HG03175 (cell line): ENCODE data around the gene PARVB.

Experiments
- ATAC-seq: cut with Tn5 transposase; IDR thresholded peaks from one replicate; pipeline ENCODE4 v1.9.1; 2021; ENCODE audit warnings: mild to moderate bottlenecking, moderate library complexity; ENCODE audit not compliant: unreplicated experiment

The PARVB gene

DNA sequence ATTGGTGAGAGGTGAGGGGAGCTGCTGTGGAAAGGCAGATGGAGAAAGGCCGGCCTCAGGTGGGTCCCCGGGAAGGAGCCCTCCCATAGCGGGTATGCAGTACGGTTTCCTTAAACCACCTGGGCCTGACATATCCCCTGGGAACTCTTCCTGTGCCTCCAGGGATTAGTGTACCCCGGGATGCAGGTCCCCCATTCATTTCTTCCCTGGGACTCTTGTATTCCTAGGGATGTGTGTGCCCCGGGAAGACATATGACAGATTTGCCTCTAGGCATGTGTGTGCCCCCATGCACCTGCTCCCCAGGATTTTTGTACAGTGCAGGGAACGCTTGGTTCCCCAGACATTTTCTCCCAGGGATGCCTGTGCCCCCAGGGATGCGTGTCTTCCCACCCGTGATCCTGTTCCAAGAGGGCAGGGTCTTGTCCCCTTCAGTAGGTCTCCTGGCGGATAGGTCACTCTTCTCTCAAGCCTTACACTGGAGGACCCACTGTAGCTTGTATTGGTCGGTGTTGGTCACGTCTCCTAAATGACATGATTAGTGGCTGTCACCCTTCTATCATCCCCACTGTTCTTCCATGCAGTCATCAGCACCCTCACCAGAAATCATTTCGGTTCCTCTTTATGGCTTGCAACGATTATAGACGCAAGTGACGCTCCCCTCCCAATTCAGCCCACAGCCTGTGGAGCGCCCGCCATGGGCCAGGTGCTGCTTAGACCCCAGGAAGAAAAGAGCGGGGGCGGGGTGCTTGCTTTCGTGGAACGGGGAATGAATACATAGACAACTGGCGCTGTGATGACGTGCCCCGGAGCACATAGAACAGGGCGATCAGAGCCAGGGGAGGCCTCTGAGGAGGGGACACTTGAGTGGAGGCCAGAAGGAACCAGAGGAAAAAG, 1.3 kb downstream of the PARVB start:
- peak; percentile 54 for ATAC-seq

DNA sequence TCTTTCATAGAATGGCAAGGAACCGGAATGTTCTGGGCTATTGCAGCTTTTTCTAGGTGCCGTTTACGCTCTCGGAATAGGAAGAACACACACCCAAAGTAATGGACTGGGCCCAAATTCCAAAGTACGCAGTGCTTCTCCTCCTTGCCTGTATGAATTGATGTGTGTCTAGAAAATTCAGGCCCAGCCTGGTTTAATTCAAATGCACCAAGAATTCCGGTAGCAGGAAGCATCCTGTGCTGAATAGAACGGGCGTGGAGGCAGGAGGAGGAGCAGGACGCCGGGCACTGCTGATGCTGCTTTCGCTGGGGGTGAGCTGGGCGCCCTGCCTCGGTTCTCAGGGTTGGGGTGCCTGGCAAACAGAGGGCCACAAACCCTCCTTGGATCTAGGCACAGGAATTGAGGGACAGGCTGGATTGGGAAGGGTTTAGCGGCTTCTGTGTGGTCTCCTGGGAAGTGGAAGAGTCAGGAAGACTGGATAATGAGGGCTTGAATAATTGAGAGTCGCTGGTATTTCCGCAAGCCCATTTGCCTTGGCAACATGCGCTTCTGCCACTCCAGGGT, 2.0 kb downstream of the PARVB start:
- no peak for ATAC-seq

DNA sequence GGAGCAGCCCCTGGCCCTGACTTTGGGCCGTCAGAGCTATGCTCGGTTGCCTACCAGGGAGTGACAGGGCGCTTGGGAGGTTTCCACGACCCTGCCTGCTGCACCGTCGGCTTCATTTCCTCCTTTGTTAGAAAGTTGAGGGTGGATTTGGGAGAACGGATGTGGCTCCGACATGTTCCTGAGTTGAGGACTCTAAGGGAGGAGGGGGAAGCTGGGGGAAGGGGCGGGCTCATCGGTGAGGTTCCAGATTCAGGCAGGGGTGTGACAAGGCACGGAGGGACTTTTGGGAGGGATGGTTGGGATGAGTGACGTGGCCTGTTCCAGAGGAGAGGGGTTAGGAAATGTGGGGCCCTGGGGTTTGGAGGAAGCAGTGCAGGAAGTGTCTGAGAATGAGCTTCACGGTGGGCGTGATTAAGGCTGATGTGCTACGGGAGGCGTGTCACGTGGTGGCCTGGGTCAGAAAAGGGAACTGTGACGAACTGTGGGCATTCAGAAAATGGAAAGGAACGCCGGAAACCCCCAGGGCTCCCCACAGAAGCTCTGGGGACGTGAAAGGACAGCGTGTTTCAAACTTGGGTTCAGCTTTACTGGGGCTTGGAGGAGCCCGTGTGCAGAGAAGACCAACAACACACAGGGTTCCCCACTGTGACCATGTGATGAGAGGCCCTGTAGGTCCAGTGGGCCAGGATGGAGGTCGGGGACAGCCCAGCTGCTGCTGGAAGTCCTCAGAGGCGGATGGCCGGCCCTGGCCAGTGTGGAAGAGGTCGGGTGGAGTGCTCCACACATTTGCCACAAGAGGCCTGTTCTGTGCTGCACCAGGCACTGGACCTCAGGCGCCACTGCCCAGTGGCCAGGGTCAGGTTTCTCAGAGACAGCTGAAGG, 2.8 kb downstream of the PARVB start:
- peak; percentile 51 for ATAC-seq

DNA sequence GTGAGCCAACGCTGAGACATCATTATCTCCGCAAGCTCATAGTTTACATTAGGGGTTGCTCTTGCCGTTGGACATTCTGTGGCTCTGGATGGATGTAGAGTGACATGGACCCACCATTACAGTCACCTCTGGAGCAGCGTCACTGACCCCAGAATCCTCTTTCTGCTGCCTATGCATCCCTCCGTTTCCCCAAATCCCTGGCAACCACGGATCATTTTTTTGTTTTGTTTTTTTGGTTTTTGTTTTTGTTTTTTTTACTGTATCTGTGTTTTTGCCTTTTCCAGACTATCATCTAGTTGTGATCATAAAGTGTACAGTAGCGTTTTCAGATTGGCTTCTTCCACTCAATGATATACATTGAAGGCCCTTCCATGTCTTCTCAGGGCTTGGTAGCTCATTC, 4.0 kb downstream of the PARVB start:
- ATAC-seq = no peak

DNA sequence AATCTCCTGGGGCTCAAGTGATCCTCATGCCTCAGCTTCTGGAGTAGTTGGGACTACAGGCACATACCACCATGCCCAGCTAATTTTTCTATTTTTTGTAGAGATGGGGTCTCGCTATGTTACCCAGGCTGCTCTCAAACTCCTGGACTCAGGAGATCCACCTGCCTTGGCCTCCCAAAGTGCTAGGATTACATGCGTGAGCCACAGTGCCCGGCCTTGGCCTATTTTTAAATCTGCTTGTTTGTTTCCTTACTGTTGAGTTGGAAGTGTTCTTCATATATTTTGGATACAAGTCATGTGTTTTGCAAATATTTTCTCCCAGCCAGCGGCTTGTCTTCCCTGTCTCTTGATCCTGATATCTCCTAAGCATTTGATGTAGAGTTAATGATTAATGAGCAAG, 5.0 kb downstream of the PARVB start:
- ATAC-seq = no peak

DNA sequence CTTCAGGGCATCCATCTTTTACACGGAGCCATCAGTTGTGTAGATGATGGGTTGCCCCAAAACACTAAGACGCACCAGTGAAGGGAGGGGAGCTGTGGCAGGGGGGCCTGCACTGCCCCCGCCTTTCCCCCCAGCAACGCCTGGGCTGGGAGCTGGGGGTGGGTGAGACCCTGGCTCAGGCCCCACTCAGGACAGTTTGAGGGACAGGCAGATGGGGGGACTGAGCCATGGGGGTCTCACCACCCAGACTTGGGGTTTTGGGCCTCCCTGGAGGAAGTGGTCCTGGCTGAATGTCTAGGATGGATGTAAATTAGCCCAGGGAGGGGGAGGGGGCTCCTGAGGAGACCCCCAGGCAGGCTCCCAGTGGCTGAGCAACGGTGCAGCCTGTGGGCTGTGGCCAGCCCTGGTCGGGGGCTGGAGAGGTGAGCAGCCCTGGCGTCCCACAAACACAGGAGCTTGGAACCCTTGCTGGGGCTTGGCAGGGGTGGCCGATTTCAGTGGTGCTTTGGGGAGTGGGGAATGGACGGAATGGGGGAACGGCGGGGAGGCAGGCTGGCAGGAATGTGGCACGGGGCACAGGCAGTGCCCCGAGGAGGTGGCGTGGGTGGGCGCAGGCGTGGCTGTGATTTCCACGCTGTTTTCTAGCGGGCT, 6.1 kb downstream of the PARVB start:
- no peak for ATAC-seq

DNA sequence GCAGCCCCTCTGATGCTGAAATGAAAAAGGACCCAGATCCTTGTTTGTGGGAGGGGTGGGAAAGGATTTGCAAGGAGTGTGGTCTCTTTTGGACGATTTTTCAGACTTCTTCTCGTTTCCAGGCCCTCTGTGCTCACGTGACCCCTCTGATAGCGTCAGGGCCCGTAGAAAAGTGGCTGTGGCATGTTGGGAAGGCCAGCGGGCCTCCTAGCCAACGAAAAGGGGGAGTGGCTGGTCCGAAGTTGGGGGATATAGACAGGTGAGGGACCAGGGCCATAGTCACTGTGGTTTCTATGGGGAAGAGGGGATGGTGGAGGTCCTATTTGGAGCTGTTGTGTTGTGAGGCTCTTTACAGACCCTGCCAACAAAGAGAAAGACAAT, 6.6 kb downstream of the PARVB start:
- no peak for ATAC-seq

DNA sequence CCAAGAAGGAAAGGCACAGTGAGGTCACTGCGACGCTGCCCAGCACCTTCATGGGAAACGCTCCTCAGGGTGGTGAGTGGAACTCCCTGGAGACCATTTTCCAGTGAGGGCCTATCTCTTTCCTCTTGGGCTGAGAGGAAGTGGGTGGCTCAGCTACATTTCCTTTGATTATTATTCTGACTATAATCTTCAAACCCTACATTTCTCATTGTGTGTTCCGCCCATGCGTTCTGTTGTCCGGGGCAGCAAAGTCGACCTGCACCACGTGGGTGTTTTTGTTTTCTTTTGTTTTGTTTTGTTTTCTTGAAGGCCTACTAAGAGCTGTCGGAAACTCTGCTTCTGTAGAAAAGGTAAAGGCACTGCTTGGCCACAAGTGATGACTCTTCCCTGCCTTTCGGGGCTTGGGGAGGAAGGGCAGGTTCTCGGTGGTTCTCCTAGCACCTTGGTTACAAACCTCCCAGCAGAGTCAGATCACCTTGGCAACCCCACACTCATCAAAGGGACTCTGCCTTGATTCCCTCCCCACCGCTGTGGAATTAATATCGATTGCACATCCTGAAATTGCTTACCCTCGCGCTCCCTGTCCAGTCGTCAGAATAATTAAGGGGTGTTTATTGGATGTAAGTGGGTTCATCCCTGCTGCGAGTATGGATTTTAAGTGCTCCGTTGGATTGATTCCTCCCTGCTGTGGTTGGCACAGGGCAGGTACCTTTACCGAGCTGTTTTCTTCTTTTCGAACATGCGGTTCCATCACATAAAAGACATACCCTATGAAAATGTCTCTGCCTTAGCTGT, 7.3 kb downstream of the PARVB start:
- ATAC-seq = no peak

DNA sequence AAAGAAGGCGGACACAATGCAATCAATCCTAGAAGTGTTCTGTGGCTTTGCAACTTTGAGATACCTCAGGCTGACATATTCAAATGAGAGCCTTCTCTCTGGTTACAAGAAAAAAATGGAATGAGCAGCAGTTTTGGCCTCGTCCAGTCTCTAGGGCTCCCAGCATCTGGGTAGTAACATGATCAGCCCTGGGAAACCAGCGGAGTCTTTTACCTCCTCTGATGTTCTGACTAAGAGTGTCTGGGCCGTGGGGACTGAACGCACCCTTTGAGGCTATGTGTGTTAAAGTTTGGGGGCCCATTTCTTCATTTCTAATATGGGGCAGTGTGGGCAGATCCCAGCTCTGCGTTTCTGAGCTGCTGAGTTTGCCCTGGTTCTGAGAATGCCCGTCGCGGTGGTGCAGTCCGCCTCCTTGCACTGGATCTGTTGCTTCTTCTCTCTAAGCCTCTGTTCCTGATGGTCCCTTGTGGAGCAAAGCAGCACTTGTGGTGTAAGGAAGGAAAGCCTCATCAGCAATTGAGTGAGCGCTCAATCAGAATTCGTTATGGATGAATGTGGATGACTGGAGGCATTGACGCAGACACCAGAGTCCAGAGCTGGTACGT, 8.1 kb downstream of the PARVB start:
- ATAC-seq = no peak

DNA sequence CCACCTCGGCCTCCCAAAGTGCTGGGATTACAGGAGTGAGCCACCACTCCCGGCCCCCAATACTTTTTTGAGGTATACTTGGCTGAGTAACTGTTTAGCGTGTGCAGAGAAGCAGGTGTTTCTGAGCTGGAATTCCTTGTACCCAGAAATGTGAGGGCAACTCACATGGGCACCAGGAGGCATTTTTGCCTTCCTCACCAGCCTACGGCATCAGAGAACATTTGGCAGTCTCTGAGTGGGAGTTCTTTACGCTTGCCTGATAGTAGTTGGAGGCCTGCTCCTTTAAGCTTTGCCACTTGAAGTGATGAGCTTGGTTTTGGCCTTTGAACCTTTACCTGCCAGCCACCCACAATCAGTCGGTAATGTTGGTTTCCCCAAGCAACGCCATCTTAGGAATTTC, 9.2 kb downstream of the PARVB start:
- ATAC-seq = no peak

DNA sequence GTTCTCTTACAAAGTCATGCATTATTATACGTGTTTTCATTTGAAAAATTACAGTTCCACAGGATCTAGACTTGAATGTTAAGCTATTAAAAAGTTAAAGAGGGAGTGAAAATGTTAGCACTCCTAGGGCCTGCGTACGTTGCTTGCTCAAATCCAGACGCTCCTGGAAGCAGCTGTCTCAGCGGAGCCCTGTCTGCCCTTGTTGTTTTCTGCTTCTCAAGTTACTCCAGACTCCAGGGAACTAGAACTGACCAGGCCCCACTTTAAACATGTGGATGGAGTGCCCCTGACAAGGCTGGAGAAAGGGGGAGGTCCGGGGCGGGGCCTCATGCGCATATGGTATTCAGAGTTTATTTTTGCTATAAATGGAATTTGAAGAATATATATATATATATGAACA, 9.6 kb downstream of the PARVB start:
- no peak for ATAC-seq

DNA sequence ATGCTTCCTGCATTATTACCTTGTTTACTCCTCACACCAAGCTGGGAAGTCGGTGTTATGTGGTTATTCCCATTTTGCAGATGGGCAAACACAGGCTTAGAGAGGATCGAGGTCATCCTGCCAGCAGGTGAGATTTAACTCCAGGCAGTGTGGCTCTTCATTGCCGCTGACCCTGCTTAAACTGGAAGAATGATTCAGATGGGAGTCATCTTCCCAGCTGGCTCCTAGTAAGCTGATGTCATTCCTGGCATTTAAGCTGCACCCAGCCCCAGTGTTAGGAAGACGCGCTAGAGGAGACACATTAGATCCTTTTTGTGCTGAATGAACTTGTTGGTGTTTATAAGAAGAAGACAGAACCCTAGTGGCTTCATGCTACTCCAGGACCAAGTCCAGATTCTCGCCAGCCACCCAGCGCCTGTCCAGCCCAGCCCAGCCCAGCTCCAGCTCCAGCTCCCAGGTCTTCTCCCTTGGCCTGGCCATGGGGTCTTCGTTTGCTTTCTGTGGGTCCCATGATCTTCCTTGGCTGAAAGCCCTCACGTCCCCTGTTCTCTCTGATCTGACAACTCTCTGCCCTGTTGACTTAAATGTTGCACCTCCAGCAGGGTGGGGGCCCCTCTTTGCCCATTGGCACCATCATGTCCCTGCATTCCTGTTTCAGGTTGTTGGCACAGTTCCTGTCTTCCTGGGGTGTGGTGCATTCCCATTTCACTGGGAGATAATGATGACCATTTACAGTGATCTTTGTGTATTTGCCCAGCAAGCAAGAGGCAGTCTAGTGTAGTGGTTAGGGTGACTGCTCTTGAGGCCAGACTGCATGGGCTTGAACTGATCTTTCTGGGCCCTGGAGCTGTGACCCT, 13.6 kb downstream of the PARVB start:
- no peak for ATAC-seq

DNA sequence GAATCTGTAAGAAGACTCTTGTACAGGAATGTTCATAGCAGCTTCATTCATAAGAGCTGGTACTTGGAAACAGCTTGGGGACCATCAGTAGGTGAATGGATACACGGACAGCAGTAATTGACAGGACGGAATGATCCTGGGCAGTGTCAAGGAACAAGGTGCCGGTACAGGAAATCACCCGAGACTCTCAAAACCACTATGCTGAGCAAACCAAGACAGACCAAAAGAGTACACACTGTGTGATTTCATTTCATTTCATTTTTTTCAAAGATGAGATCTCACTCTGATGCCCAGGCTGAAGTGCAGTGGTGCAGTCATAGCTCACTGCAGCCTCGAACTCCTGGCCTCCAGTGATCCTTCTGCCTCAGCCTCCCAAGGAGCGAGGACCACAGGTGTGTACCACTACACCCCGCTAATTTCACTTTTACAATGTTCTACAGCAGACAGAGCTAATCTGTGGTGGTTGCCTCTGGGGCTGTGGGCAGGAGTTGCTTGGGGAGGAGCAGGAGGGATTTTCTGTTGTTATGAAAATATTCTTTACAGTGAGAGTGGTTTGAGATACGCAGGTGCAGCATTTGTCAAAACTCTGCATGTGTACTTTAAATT, 15.6 kb downstream of the PARVB start:
- ATAC-seq = no peak

DNA sequence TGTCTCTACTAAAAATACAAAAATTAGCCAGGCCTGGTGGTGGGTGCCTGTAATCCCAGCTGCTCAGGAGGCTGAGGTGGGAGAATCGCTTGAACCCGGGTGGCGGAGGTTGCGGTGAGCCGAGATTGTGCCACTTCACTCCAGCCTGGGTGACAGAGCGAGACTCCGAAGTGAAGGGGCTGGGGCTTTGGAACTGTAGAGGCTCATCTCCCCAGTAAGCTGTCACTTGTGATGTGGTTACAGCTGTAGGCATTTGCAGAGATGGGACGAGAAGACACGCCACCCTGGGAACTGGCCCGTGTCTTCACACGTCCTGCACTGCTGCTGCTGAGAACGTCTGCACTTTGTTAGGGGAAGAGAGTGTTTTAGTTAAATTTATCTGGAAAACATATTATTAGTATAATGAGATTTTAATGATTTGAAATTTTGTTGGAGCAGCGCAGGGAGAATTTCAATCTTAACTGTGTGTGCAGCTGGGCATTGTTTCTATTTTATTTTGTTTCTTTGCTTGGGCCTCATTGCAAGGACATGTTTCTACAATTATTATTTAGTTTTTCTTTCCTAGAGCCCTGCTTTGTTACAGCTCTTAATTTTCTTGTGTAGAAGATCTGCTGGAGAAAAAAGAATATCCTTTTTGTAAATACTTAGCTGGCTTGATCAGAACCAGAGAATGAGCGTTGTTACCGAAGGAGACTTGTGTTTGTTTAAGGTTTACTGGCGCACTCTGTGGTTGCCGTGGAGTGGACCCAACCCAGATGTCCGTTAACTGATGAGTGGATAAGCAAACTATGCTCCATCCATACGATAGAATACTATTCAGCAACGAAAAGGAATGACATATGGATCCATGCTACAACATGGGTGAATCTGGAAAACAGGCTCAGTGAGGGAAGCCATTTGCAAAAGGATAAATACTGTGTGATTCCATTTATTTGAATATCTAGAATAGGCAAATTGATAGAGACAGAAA, 18.4 kb downstream of the PARVB start:
- ATAC-seq = peak; percentile 84

DNA sequence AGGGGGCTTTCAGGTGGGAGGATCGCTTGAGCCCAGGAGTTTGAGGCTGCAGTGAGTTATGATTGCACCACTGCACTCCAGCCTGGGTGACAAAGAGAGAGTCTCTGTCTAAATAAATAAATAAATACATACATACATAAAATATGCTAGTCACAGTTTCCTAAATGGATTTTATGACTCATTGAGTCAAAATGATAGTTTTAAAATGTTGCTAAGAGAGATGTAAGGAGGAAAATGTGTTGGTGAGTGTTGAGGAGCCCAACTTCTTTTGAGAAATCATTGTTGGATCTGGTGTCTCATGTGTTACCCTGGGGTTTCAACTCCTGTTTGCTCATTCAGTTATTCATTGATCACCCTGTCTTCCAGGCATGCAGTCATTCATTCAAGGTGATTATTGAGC, 21.0 kb downstream of the PARVB start:
- ATAC-seq = no peak

DNA sequence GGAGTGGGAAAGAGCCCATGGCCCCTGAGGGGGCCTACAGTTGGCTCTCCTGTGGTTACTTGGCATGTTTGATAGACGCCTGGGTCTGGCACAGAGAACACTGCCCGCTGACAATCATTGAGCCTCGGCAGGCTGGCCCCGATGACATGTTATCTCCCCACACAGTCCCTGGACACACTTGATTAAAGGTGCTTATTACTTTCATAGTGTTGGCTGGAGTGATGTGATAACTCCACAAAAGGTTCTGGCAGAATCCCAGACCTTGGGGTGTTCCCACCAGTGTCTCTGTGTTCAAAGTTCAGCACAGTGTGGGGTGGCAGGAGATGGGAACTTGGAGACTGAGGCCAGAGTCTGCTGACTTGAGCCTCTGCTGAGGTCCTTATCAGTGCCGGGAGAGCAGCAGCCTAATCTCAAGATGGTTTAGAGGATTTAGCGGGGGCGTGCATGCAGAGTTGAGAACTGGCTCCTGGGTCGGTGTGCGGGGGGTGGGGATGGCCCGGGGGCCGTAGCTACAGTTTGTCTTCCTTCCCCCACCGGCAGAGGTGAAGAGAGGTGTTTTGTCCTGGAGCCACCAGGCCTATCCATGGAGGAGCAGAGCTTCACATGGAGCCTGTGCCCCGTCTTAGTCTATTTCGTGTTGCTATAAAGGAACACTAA, 22.5 kb downstream of the PARVB start:
- ATAC-seq = no peak

DNA sequence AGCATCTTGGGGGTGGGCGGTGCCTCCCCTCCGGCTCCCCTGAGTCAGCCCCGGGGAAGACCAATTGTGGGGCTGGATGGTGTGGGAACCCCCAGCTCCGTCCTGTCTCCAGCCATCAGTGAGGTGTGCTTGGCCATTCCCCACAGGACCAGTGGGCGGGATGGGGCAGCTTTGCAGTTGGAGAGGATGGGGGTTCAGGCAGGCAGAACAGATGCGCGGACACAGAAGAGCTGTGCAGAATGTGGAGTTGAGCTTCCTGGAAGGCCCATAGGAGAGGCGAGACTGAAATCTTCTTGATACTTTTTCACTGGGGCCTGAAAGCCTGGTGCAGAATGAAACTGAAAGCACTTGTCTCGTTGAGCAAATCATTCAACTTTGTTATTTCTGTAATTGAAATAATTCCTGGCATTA, 23.8 kb downstream of the PARVB start:
- no peak for ATAC-seq
